PC-3 (cell line): ENCODE measurements around the gene PKDCC. TPM values are rescaled to one million over a fixed set of nuclear protein-coding genes. Genes with fewer than 3 reads are reported as not detected.

Experiments used
- ATAC-seq: fragments of 200-7000 bp; cut with Tn5 transposase; 2 replicates; pipeline ENCODE4 v1.9.1; 2020; ENCODE audit warnings: mild to moderate bottlenecking, moderate library complexity
- BruUV-seq: library from RNA; stranded (reverse); fragments of 400-500 nt; replicated peaks from 2 replicates; lab custom pipeline; 2021; lab: Mats Ljungman, UMichigan
- CTCF ChIA-PET: fragments of 300-600 bp; sonication (Branson Sonifier 250); formaldehyde crosslinking; loops from one replicate; lab custom pipeline; 2022; ENCODE audit warnings: antibody characterized with exemption; lab: Charles Lee
- POLR2A ChIA-PET: fragments of 300-600 bp; sonication (Branson Sonifier 250); formaldehyde crosslinking; loops from one replicate; lab custom pipeline; 2022; ENCODE audit warnings: antibody characterized with exemption; ENCODE audit not compliant: unreplicated experiment; lab: Charles Lee
- DNase-seq: peaks from one replicate; pipeline ENCODE4 v3.0.0-alpha.2; 2015
- H2AFZ ChIP-seq: fragments of 300-600 bp; sonication (generic); 2 replicates; pipeline ENCODE4 v1.6.0; 2016; ENCODE audit warnings: antibody characterized with exemption, low read length
- H3F3A ChIP-seq: fragments of 300-600 bp; sonication (generic); one replicate; pipeline ENCODE4 v1.6.0; 2017; ENCODE audit warnings: antibody characterized with exemption, low read length, control low read depth, mild to moderate bottlenecking; ENCODE audit not compliant: unreplicated experiment
- H3K27ac ChIP-seq: fragments of 300-600 bp; sonication (generic); 2 replicates; pipeline ENCODE4 v1.5.1; 2016; ENCODE audit warnings: mild to moderate bottlenecking, low read length
- H3K27me3 ChIP-seq: fragments of 300-600 bp; sonication (generic); 2 replicates; pipeline ENCODE4 v1.6.1; 2016; ENCODE audit warnings: low read length, mixed read lengths
- H3K36me3 ChIP-seq: fragments of 300-600 bp; sonication (generic); 2 replicates; pipeline ENCODE4 v1.6.1; 2016; ENCODE audit warnings: low read depth, mixed run types, low read length, mixed read lengths
- H3K4me1 ChIP-seq: fragments of 300-600 bp; sonication (generic); 2 replicates; pipeline ENCODE4 v1.5.1; 2016; ENCODE audit warnings: low read length; ENCODE audit not compliant: insufficient read depth
- H3K4me2 ChIP-seq: fragments of 300-600 bp; sonication (generic); 2 replicates; pipeline ENCODE4 v1.6.0; 2016; ENCODE audit warnings: low read length
- H3K4me3 ChIP-seq: fragments of 300-600 bp; sonication (generic); 2 replicates; pipeline ENCODE4 v1.5.1; 2016; ENCODE audit warnings: mild to moderate bottlenecking, low read length, mixed read lengths
- H3K79me2 ChIP-seq: fragments of 300-600 bp; sonication (generic); 2 replicates; pipeline ENCODE4 v1.6.1; 2017; ENCODE audit warnings: low read length, mixed read lengths
- H3K9ac ChIP-seq: fragments of 300-600 bp; sonication (generic); 2 replicates; pipeline ENCODE4 v1.6.0; 2016; ENCODE audit warnings: mild to moderate bottlenecking, low read length
- H3K9me2 ChIP-seq: fragments of 300-600 bp; sonication (generic); replicated peaks from 2 replicates; pipeline ENCODE4 v1.6.1; 2016; ENCODE audit warnings: mixed run types, low read length, mixed read lengths
- H3K9me3 ChIP-seq: fragments of 300-600 bp; sonication (generic); 2 replicates; pipeline ENCODE4 v1.6.1; 2016; ENCODE audit warnings: low read length, mixed read lengths
- H4K20me1 ChIP-seq: fragments of 300-600 bp; sonication (generic); 2 replicates; pipeline ENCODE4 v1.6.1; 2016; ENCODE audit warnings: low read length, mixed read lengths
- EZH2 ChIP-seq: fragments of 300-600 bp; sonication (generic); IDR thresholded peaks from one replicate; pipeline ENCODE4 v1.6.1; 2017; ENCODE audit warnings: antibody characterized with exemption, mild to moderate bottlenecking, low read length; ENCODE audit not compliant: unreplicated experiment
- EZH2phosphoT487 ChIP-seq: fragments of 300-600 bp; sonication (generic); IDR thresholded peaks from 2 replicates; pipeline ENCODE4 v1.6.1; 2018; ENCODE audit warnings: mild to moderate bottlenecking, antibody characterized with exemption, low read length, borderline replicate concordance
- intact Hi-C: fragments of 100-400 bp; cut with micrococcal nuclease; formaldehyde crosslinking; loops from 2 replicates; pipeline ENCODE4 v1.9.0; 2023
- total RNA-seq: library from RNA; depleted of rRNA; stranded (reverse); fragments of >200 nt; gene quantifications from 2 replicates; pipeline ENCODE4 v1.2.3, GENCODE V29; 2014
- TF ChIP-seq, protein P1 (sequence below): fragments of 300-600 bp; sonication (generic); conservative IDR thresholded peaks from 2 replicates; pipeline ENCODE4 v1.5.1; 2017; ENCODE audit warnings: antibody characterized with exemption, low read depth, mild to moderate bottlenecking, low read length

Gene PKDCC
- total RNA-seq, 1 experiment from 2014 or later: 2.1 TPM

DNA sequence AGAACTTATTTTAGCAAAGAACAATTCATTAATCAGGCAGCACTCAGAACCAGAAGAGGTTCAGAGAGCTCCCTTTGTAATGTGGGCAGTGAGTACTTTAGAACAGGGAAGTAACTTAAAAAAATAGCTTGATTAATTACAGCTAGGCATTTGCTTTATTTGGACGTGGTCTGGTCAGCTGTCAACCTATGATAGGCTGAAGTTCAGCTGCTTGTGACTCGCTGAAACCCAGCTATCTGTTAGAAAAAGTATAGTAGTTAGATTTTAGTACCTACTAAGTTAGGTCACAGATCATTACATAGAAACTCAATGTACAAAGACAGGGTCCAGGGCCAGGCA, 40.0 kb downstream of the PKDCC start:
- Histone ChIP-seq H3K9me2 (no peaks in the 10 kb centered on the region), H3K27ac (no peak overlapping the region), H2AFZ (no peak overlapping the region), H3F3A (no peaks in the 10 kb centered on the region), H3K27me3 (no peaks in the 10 kb centered on the region), H4K20me1 (no peaks in the 10 kb centered on the region), H3K9me3 (no peaks in the 10 kb centered on the region), H3K4me1 (peaks cover 20% of the 10 kb centered on the region), H3K9ac (no peak overlapping the region), H3K79me2 (no peaks in the 10 kb centered on the region), H3K4me2 (no peak overlapping the region), H3K4me3 (no peak overlapping the region), H3K36me3 (no peaks in the 10 kb centered on the region)
- no TSS peak for BruUV-seq
- TF ChIP-seq, protein P1, sequence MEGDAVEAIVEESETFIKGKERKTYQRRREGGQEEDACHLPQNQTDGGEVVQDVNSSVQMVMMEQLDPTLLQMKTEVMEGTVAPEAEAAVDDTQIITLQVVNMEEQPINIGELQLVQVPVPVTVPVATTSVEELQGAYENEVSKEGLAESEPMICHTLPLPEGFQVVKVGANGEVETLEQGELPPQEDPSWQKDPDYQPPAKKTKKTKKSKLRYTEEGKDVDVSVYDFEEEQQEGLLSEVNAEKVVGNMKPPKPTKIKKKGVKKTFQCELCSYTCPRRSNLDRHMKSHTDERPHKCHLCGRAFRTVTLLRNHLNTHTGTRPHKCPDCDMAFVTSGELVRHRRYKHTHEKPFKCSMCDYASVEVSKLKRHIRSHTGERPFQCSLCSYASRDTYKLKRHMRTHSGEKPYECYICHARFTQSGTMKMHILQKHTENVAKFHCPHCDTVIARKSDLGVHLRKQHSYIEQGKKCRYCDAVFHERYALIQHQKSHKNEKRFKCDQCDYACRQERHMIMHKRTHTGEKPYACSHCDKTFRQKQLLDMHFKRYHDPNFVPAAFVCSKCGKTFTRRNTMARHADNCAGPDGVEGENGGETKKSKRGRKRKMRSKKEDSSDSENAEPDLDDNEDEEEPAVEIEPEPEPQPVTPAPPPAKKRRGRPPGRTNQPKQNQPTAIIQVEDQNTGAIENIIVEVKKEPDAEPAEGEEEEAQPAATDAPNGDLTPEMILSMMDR: no peak
- TF ChIP-seq EZH2: no peak
- no peak for TF ChIP-seq EZH2phosphoT487
- DNase-seq (no peak), ATAC-seq (peak; percentile 6)
- intact Hi-C loops: loop anchor here (2.0 kb wide), 2 partner anchors 121 to 227 kb away; no protein-coding TSS in a partner anchor
- POLR2A ChIA-PET: interaction anchor here (0.6 kb wide), 1 partner anchor 1188 kb away, joined by 6 read pairs; no protein-coding TSS in a partner anchor
- CTCF ChIA-PET: interaction anchor here (1.3 to 3.3 kb wide), 3 partner anchors 218 to 241 kb away, joined by 9 to 29 read pairs (median 12); no protein-coding TSS in a partner anchor

DNA sequence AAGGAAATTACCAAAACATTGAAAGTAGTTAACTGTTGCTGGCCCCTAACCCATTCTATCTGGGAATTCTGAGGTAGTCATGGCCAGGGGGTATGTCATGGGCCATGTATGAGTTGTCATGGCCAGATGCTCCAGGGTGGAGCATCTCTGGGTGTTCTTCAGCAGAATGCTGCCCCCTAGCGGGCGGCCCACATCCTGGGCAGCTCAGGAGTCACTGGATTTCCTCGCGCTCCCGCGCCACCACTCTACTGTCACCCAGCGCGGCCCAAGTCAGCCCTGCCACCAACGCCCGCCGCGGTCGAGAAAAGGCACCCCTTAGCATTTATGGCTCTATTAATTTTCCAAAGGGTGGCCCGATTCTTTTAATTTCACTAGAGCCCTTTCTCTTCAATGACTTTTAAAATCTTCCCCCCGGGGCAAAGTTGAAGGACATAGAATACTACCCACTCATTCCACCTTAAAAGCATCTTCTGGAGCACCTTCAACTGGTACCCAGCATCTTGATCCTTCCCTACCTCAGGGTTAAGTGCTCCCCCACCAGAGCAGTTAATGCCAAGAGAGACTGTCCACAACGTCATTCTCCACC, 41.6 kb downstream of the PKDCC start:
- ATAC-seq (peak; percentile 12; the same call in 1 of the 2 replicates), DNase-seq (peak; percentile 76)
- H4K20me1 ChIP-seq: no peaks in the 10 kb centered on the region
- no peak overlapping the region for H3K9ac ChIP-seq
- H3K36me3 ChIP-seq: no peaks in the 10 kb centered on the region
- intact Hi-C loops: no loop called here
- no peaks in the 10 kb centered on the region for H3K9me2 ChIP-seq
- H3K4me1 ChIP-seq: peaks cover 20% of the 10 kb centered on the region
- no peaks in the 10 kb centered on the region for H3K9me3 ChIP-seq
- BruUV-seq: no TSS peak
- no peak overlapping the region for H3K4me3 ChIP-seq
- 0 out of 2 replicates have a peak overlapping the region, but pooled peaks have one; percentile 15 for H2AFZ ChIP-seq
- H3K4me2 ChIP-seq: no peak overlapping the region
- H3F3A ChIP-seq: no peaks in the 10 kb centered on the region
- ChIA-PET POLR2A (no interaction called here), CTCF (no interaction called here)
- H3K27ac ChIP-seq: no peak overlapping the region
- H3K27me3 ChIP-seq: no peaks in the 10 kb centered on the region
- TF ChIP-seq EZH2 (no peak), EZH2phosphoT487 (no peak)
- TF ChIP-seq, protein P1: peak; percentile 79
- H3K79me2 ChIP-seq: no peaks in the 10 kb centered on the region

DNA sequence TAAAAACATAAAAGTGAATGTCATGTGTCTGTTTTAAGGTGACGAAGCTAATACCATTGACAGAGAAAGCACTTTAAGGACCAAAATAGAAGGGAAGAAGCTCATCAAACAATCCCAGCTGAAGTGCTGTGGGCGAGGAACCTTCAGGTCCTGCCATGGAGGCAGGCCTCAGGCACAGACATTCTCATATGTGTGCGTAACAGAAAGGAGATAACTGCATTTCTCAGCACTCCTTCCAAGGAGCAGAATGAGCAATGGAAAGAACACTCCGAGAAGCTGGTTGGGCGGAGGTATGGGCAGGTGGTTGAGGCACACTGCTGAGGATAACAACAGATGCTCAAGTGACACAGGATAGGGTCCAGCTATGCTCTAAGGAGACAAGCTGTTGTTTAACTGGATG, 42.4 kb downstream of the PKDCC start:
- TF ChIP-seq EZH2: no peak
- TF ChIP-seq EZH2phosphoT487: no peak
- TF ChIP-seq, protein P1: no peak
- DNase-seq (no peak), ATAC-seq (no peak)
- Histone ChIP-seq H3K79me2 (no peaks in the 10 kb centered on the region), H3K9ac (no peak overlapping the region), H3K9me2 (no peaks in the 10 kb centered on the region), H3K9me3 (no peaks in the 10 kb centered on the region), H3K27ac (no peak overlapping the region), H3K36me3 (no peaks in the 10 kb centered on the region), H3K4me1 (peaks cover 20% of the 10 kb centered on the region), H3K27me3 (no peaks in the 10 kb centered on the region), H4K20me1 (no peaks in the 10 kb centered on the region), H3K4me3 (no peak overlapping the region), H2AFZ (no peak overlapping the region), H3K4me2 (no peak overlapping the region), H3F3A (no peaks in the 10 kb centered on the region)
- BruUV-seq: no TSS peak
- POLR2A ChIA-PET: no interaction called here
- CTCF ChIA-PET: interaction anchor here (0.9 kb wide), 1 partner anchor 222 kb away, joined by 3 read pairs; no protein-coding TSS in a partner anchor
- intact Hi-C loops: no loop called here
